ENCODE measurements around the gene SPCS3.

Gene SPCS3

DNA sequence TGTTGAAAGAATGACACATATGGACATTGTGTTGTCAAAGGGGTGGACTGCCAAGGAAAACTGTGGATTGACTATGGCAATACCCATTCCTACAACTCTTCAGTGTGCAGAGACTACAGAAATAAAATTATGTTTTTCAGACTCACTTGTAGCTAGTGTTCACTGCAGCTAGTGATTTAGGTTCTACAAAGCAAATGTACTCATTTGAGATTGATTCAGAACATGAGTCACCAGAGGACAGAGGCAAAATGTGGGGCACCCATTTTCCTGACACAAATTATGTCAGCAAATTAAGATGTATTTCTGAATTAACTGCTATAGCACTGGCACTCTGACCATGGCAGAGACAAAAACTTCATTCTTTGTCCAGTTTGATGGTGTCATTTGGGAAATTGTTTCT is 40.7 kb downstream of the SPCS3 start:
- no peak overlapping the region for H3K4me3 ChIP-seq (ENCODE audit: low read length)
- DNase-seq, result no peak
- no peak overlapping the region for H3K9ac ChIP-seq (ENCODE audit: low read length)
- H3K79me1 ChIP-seq (ENCODE audit: low read length), result no peaks in the 10 kb centered on the region
- no peak overlapping the region for H4K8ac ChIP-seq (ENCODE audit: low read depth, low read length)
- no peak overlapping the region for H3K23ac ChIP-seq (ENCODE audit: low read length)
- no peaks in the 10 kb centered on the region for H3K36me3 ChIP-seq (ENCODE audit: control insufficient read depth, insufficient read depth, low read length)
- H3K4me1 ChIP-seq (ENCODE audit: control insufficient read depth, low read depth, low read length), result no peaks in the 10 kb centered on the region
- no peak overlapping the region for H2AK5ac ChIP-seq (ENCODE audit: low read length)
- H3K56ac ChIP-seq (ENCODE audit: low read length), result no peak overlapping the region
- no peak overlapping the region for H3K27ac ChIP-seq (ENCODE audit: low read depth, low read length)
- H2BK5ac ChIP-seq (ENCODE audit: low read length), result no peak overlapping the region
- H2BK120ac ChIP-seq (ENCODE audit: low read depth, low read length), result no peak overlapping the region
- H4K5ac ChIP-seq (ENCODE audit: low read length), result no peak overlapping the region
- no peaks in the 10 kb centered on the region for H3K79me2 ChIP-seq (ENCODE audit: control insufficient read depth, insufficient read depth, low read length)
- no peak overlapping the region for H3K4me2 ChIP-seq (ENCODE audit: low read length)
- no peak overlapping the region for H3K18ac ChIP-seq (ENCODE audit: low read length)
- peaks cover 1% of the 10 kb centered on the region for H3K27me3 ChIP-seq (ENCODE audit: insufficient read depth, low read length, poor library complexity)
- H3K4ac ChIP-seq (ENCODE audit: low read depth, low read length), result no peak overlapping the region
- no peak overlapping the region for H2BK15ac ChIP-seq (replicated peaks; ENCODE audit: low read depth)

DNA sequence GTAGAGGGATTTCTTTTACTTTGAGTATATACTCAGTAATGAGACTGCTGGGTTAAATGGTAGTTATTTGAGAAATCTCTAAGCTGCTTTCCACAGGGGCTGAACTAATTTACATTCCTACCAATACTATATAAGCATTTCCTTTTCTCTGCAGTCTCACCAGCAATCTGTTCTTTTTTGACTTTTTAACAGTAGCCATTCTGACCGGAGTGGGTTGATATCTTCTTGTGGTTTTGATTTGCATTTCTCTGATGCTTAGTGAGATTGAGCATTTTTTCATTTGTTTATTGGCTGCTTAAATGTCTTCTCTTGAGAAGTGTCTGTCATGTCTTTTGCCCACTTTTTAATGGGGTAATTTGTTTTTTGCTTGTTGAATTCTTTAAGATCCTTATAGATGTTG is 43.3 kb downstream of the SPCS3 start:
- H4K8ac ChIP-seq (ENCODE audit: low read depth, low read length), result no peak overlapping the region
- no peak overlapping the region for H2AK5ac ChIP-seq (ENCODE audit: low read length)
- no peaks in the 10 kb centered on the region for H3K79me1 ChIP-seq (ENCODE audit: low read length)
- no peak overlapping the region for H2BK120ac ChIP-seq (ENCODE audit: low read depth, low read length)
- no peak overlapping the region for H2BK15ac ChIP-seq (replicated peaks; ENCODE audit: low read depth)
- H3K56ac ChIP-seq (ENCODE audit: low read length), result no peak overlapping the region
- H3K9ac ChIP-seq (ENCODE audit: low read length), result no peak overlapping the region
- no peaks in the 10 kb centered on the region for H3K4me1 ChIP-seq (ENCODE audit: control insufficient read depth, low read depth, low read length)
- H3K4me2 ChIP-seq (ENCODE audit: low read length), result no peak overlapping the region
- H3K27ac ChIP-seq (ENCODE audit: low read depth, low read length), result no peak overlapping the region
- WGBS (ENCODE audit: extremely low coverage, insufficient coverage, low lambda C conversion rate), result no CpG with 5 or more reads among the region's 1 CpG
- H2BK5ac ChIP-seq (ENCODE audit: low read length), result no peak overlapping the region
- H3K23ac ChIP-seq (ENCODE audit: low read length), result no peak overlapping the region
- no peak overlapping the region for H3K4me3 ChIP-seq (ENCODE audit: low read length)
- no peak overlapping the region for H3K18ac ChIP-seq (ENCODE audit: low read length)
- H3K36me3 ChIP-seq (ENCODE audit: control insufficient read depth, insufficient read depth, low read length), result no peaks in the 10 kb centered on the region
- H3K27me3 ChIP-seq (ENCODE audit: insufficient read depth, low read length, poor library complexity), result peaks cover 1% of the 10 kb centered on the region
- H3K4ac ChIP-seq (ENCODE audit: low read depth, low read length), result no peak overlapping the region
- no peaks in the 10 kb centered on the region for H3K79me2 ChIP-seq (ENCODE audit: control insufficient read depth, insufficient read depth, low read length)
- no peak for DNase-seq
- H4K5ac ChIP-seq (ENCODE audit: low read length), result no peak overlapping the region

DNA sequence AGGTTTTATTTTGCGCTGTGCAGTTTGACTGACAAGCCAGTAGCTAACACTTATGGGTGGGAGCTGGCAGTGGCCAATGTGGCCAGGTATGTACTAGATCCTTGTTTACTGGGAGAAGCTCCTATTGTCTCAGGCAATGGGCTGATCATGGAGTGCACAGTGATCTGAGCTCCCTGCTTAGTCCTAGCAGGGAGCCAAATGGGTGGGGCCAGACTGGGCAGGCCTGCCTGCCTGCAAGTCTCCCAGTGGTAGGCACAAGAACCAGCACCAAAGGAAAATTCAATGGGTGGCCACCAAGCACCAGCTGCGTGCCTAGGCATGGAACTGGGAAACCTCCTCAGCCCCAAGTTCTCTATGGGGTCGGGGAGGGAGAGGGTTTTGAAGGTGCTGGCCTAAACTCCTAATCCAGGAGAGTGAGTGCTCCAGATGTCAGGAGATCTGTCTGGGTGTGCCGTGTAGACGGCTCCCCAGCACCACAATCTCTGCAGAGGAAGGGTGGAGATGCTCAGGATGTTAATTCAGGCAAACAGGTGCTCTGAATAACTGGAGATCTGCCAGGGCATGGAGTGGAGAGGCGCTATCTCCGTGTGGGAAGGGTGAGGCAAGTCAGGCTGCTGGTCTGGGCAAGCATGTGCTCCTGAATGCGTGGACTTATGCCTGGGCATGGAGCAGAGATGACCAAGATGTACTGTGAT is 48.2 kb downstream of the SPCS3 start:
- Histone ChIP-seq H3K56ac (ENCODE audit: low read length) (no peak overlapping the region), H2BK15ac (replicated peaks; ENCODE audit: low read depth) (no peak overlapping the region), H3K79me2 (ENCODE audit: control insufficient read depth, insufficient read depth, low read length) (no peaks in the 10 kb centered on the region), H3K18ac (ENCODE audit: low read length) (no peak overlapping the region), H3K79me1 (ENCODE audit: low read length) (no peaks in the 10 kb centered on the region), H4K8ac (ENCODE audit: low read depth, low read length) (no peak overlapping the region), H3K9ac (ENCODE audit: low read length) (no peak overlapping the region), H3K4ac (ENCODE audit: low read depth, low read length) (no peak overlapping the region), H2BK120ac (ENCODE audit: low read depth, low read length) (no peak overlapping the region), H3K4me2 (ENCODE audit: low read length) (no peak overlapping the region), H3K36me3 (ENCODE audit: control insufficient read depth, insufficient read depth, low read length) (no peaks in the 10 kb centered on the region), H3K23ac (ENCODE audit: low read length) (no peak overlapping the region), H4K5ac (ENCODE audit: low read length) (no peak overlapping the region), H3K27ac (ENCODE audit: low read depth, low read length) (no peak overlapping the region), H2BK5ac (ENCODE audit: low read length) (no peak overlapping the region), H3K4me1 (ENCODE audit: control insufficient read depth, low read depth, low read length) (no peaks in the 10 kb centered on the region), H3K27me3 (ENCODE audit: insufficient read depth, low read length, poor library complexity) (no peaks in the 10 kb centered on the region), H3K4me3 (ENCODE audit: low read length) (no peak overlapping the region), H2AK5ac (ENCODE audit: low read length) (no peak overlapping the region)
- WGBS (ENCODE audit: extremely low coverage, insufficient coverage, low lambda C conversion rate), result no CpG with 5 or more reads among the region's 8 CpGs
- DNase-seq, result no peak

DNA sequence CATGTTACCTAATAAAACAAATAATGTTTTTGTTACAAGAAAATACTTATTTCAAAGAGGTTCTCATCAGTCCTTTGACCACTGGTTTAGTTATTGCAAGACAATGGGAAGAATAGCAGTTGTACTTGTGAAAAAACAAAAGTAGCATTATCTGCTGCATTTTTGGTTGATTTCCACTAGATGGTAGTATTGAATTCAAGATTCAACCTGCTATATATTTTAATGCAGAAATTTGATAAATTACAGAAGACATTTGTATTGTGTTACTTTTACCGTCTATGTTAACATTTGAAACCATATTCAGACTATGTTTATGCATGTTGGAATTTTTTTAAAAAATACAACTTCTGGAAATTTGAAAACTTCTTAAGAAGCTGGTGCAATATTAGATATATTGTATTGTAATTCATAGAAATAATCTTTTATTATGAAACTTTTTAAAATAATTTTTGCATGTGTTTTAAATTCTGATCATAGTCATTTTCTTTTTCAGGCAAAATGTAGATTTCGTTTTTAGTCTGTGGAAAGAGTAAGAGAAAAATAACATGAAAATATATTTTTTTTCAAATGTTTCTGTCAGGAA is 56.4 kb downstream of the SPCS3 start:
- Histone ChIP-seq H3K56ac (ENCODE audit: low read length) (no peak overlapping the region), H3K79me1 (ENCODE audit: low read length) (no peaks in the 10 kb centered on the region), H3K27me3 (ENCODE audit: insufficient read depth, low read length, poor library complexity) (no peaks in the 10 kb centered on the region), H2BK5ac (ENCODE audit: low read length) (no peak overlapping the region), H3K18ac (ENCODE audit: low read length) (no peak overlapping the region), H3K9ac (ENCODE audit: low read length) (no peak overlapping the region), H3K4me3 (ENCODE audit: low read length) (no peak overlapping the region), H3K36me3 (ENCODE audit: control insufficient read depth, insufficient read depth, low read length) (no peaks in the 10 kb centered on the region), H2BK120ac (ENCODE audit: low read depth, low read length) (no peak overlapping the region), H3K4me1 (ENCODE audit: control insufficient read depth, low read depth, low read length) (no peaks in the 10 kb centered on the region), H3K4ac (ENCODE audit: low read depth, low read length) (no peak overlapping the region), H3K23ac (ENCODE audit: low read length) (no peak overlapping the region), H4K5ac (ENCODE audit: low read length) (no peak overlapping the region), H3K27ac (ENCODE audit: low read depth, low read length) (no peak overlapping the region), H4K8ac (ENCODE audit: low read depth, low read length) (no peak overlapping the region), H3K4me2 (ENCODE audit: low read length) (no peak overlapping the region), H3K79me2 (ENCODE audit: control insufficient read depth, insufficient read depth, low read length) (no peaks in the 10 kb centered on the region), H2AK5ac (ENCODE audit: low read length) (no peak overlapping the region), H2BK15ac (replicated peaks; ENCODE audit: low read depth) (no peak overlapping the region)
- DNase-seq, result peak; percentile 10
- WGBS (ENCODE audit: extremely low coverage, insufficient coverage, low lambda C conversion rate), result no CpG with 5 or more reads among the region's 2 CpGs

DNA sequence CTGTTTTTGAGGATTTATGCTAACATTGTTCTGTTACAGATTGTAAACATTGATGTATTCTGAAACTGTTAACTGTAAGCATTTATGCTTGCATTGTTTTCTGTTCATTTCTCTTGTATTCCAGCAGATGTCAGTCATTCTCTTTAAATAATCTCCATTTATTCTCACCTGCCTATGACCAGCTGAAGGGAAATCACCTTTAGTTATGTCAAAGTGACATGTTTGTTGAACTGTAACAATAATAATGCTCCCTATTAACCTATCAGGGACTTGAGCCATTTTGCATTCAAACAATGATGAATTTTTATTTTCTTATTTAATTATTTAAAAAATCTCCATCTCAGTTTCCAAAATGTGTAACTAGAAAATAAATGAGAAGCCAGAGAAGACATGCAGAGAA is 58.0 kb downstream of the SPCS3 start:
- H3K27me3 ChIP-seq (ENCODE audit: insufficient read depth, low read length, poor library complexity), result no peaks in the 10 kb centered on the region
- no peaks in the 10 kb centered on the region for H3K79me1 ChIP-seq (ENCODE audit: low read length)
- no peaks in the 10 kb centered on the region for H3K36me3 ChIP-seq (ENCODE audit: control insufficient read depth, insufficient read depth, low read length)
- no peak overlapping the region for H3K27ac ChIP-seq (ENCODE audit: low read depth, low read length)
- no peak overlapping the region for H2BK5ac ChIP-seq (ENCODE audit: low read length)
- no peak overlapping the region for H3K9ac ChIP-seq (ENCODE audit: low read length)
- H4K5ac ChIP-seq (ENCODE audit: low read length), result no peak overlapping the region
- H2AK5ac ChIP-seq (ENCODE audit: low read length), result no peak overlapping the region
- H3K56ac ChIP-seq (ENCODE audit: low read length), result no peak overlapping the region
- H2BK15ac ChIP-seq (replicated peaks; ENCODE audit: low read depth), result no peak overlapping the region
- no peak overlapping the region for H3K4ac ChIP-seq (ENCODE audit: low read depth, low read length)
- DNase-seq, result peak; percentile 34
- no peak overlapping the region for H2BK120ac ChIP-seq (ENCODE audit: low read depth, low read length)
- H3K79me2 ChIP-seq (ENCODE audit: control insufficient read depth, insufficient read depth, low read length), result no peaks in the 10 kb centered on the region
- no peaks in the 10 kb centered on the region for H3K4me1 ChIP-seq (ENCODE audit: control insufficient read depth, low read depth, low read length)
- no peak overlapping the region for H3K4me2 ChIP-seq (ENCODE audit: low read length)
- H3K23ac ChIP-seq (ENCODE audit: low read length), result no peak overlapping the region
- H3K4me3 ChIP-seq (ENCODE audit: low read length), result no peak overlapping the region
- H3K18ac ChIP-seq (ENCODE audit: low read length), result no peak overlapping the region
- no peak overlapping the region for H4K8ac ChIP-seq (ENCODE audit: low read depth, low read length)
